ENCODE measurements around the gene ADCY5.

- TF ChIP-seq CTCF (IDR thresholded peaks at IDR 0.05 in 2 of 3, conservative IDR thresholded peaks at IDR 0.05 in 1 of 3; ENCODE audit: borderline replicate concordance in 1 of 3, insufficient read depth in 1 of 3, low read depth in 2 of 3, low read length in 2 of 3), result no peak
- no peak for TF ChIP-seq EZH2 (IDR thresholded peaks at IDR 0.05)
- TF ChIP-seq MAX (IDR thresholded peaks at IDR 0.05), result no peak
- TF ChIP-seq POLR2A (IDR thresholded peaks at IDR 0.05; ENCODE audit: borderline replicate concordance, extremely low read depth, insufficient read depth, insufficient read length), result no peak
- TF ChIP-seq EGR1 (IDR thresholded peaks at IDR 0.05; ENCODE audit: low read depth), result no peak
- no peak for TF ChIP-seq TCF7L2 (IDR thresholded peaks at IDR 0.05; ENCODE audit: borderline replicate concordance, extremely low read depth, insufficient read depth, insufficient read length)
- no peak for TF ChIP-seq RAD21 (IDR thresholded peaks at IDR 0.05; ENCODE audit: low read depth)
- no peak for TF ChIP-seq ELF1 (IDR thresholded peaks at IDR 0.05; ENCODE audit: borderline replicate concordance, low read depth)
- no peak for TF ChIP-seq ZNF274 (IDR thresholded peaks at IDR 0.05; ENCODE audit: low read depth, low read length)
- no peak for TF ChIP-seq SIN3A (IDR thresholded peaks at IDR 0.05; ENCODE audit: low read depth)
- no peak for TF ChIP-seq SRF (IDR thresholded peaks at IDR 0.05; ENCODE audit: low read depth)
- no peak for TF ChIP-seq SP1 (IDR thresholded peaks at IDR 0.05; ENCODE audit: low read depth)
- TF ChIP-seq REST (IDR thresholded peaks at IDR 0.05; ENCODE audit: low read depth), result no peak
- TF ChIP-seq JUND (IDR thresholded peaks at IDR 0.05), result no peak
These were observed 187.2 kb downstream of the ADCY5 start for GRCh38 chr3:123261666-123262065.
